ENCODE data around the gene FGF7.
"Not testable (repeated sequence)": the region's sequence is repeated elsewhere in the genome, so short reads cannot be mapped to it uniquely, and the experiment has no call there.

FGF7 gene

GRCh38 chr15:49495993-49496753, 73.1 kb downstream of the FGF7 start:
- DNase-seq = no peak

GRCh38 chr15:49501586-49501985, 78.5 kb downstream of the FGF7 start:
- no peak for DNase-seq

- DNase-seq = no peak
Measured at GRCh38 chr15:49506341-49506740, 83.3 kb downstream of the FGF7 start.

- no peak for DNase-seq
Measured at GRCh38 chr15:49507261-49507660, 84.2 kb downstream of the FGF7 start.

GRCh38 chr15:49512739-49513138, 89.7 kb downstream of the FGF7 start:
- not testable (repeated sequence) for DNase-seq

GRCh38 chr15:49521802-49522201, 98.8 kb downstream of the FGF7 start:
- no peak for DNase-seq

- DNase-seq = no peak
Measured at GRCh38 chr15:49528289-49528688, 105.2 kb downstream of the FGF7 start.

- no peak for DNase-seq
Measured at GRCh38 chr15:49530092-49530491, 107.0 kb downstream of the FGF7 start.

Measured in inflammatory macrophage treated with lipopolysaccharide for 4 hours (primary cell).